ENCODE data around the gene LMBR1. TPM values are rescaled to one million over a fixed set of nuclear protein-coding genes. Genes with fewer than 3 reads are reported as not detected.

Gene LMBR1
- total and polyA plus RNA-seq, 2 of the 4 experiments (the other 2 are of a cell fraction), result 11.9 to 19.9 TPM

DNA sequence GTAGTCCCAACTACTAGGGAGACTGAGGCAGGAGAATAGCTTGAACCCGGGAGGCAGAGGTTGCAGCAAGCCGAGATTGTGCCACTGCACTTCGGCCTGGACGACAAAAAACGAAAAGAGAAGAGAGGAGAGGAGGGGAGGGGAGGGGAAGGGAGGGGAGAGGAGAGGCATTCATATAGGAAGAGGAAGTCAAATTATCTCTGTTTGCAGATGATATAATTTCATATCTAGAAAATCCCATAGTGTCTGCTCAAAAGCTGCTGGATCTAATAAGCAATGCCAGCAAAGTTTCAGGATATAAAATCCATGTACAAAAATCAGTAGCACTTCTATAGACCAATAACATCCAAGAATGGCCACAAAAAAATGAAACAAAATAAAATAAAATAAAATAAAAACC, 120.3 kb downstream of the LMBR1 start:
- Histone ChIP-seq H3K23ac (ENCODE audit: low read depth, low read length) (no peak overlapping the region), H3K79me1 (ENCODE audit: low read depth in 1 of 2, low read length in 2 of 2) (no peaks in the 10 kb centered on the region), H3K27me3 (ENCODE audit: control insufficient read depth, insufficient read depth, low read length) (no peaks in the 10 kb centered on the region), H3K9ac (ENCODE audit: low read depth, low read length) (no peak overlapping the region), H3K27ac (ENCODE audit: insufficient read depth, low read length) (no peak overlapping the region), H3K4me1 (ENCODE audit: control insufficient read depth, insufficient read depth, low read length) (no peaks in the 10 kb centered on the region), H2AFZ (replicated peaks; ENCODE audit: low read length, poor library complexity) (no peak overlapping the region), H3K4ac (ENCODE audit: low read depth, low read length) (no peak overlapping the region), H3K9me3 (ENCODE audit: control insufficient read depth, insufficient read depth, low read length) (no peaks in the 10 kb centered on the region), H4K91ac (ENCODE audit: insufficient read depth, low read depth, low read length) (no peak overlapping the region), H3K18ac (ENCODE audit: low read depth, low read length) (no peak overlapping the region), H3K56ac (ENCODE audit: extremely low read depth, insufficient read depth, low read length) (no peak overlapping the region), H2BK20ac (ENCODE audit: low read depth, low read length) (no peak overlapping the region), H4K8ac (ENCODE audit: low read depth in 2 of 2, low read length in 2 of 2) (no peak overlapping the region), H2AK5ac (ENCODE audit: low read depth, low read length) (no peak overlapping the region), H3K9me1 (ENCODE audit: insufficient read depth, low read length) (no peaks in the 10 kb centered on the region), H4K5ac (ENCODE audit: low read depth, low read length) (no peak overlapping the region), H3K4me3 (ENCODE audit: insufficient read depth, low read depth, low read length) (no peak overlapping the region), H3K36me3 (ENCODE audit: control insufficient read depth, insufficient read depth, low read length) (no peaks in the 10 kb centered on the region), H2AK9ac (replicated peaks; ENCODE audit: low read depth, low read length, poor library complexity) (no peak overlapping the region), H2BK5ac (ENCODE audit: low read depth, low read length, poor library complexity, severe bottlenecking) (no peak overlapping the region), H3K14ac (replicated peaks; ENCODE audit: low read depth, low read length) (no peak overlapping the region), H2BK15ac (ENCODE audit: low read depth, low read length) (no peak overlapping the region), H3K4me2 (ENCODE audit: low read depth, low read length) (no peak overlapping the region), H2BK120ac (ENCODE audit: low read depth, low read length) (no peak overlapping the region), H4K20me1 (ENCODE audit: insufficient read depth, low read length) (no peaks in the 10 kb centered on the region)
- ChIA-PET CTCF (no interaction called here), POLR2A (ENCODE audit: unreplicated experiment) (no interaction called here)
- in situ Hi-C loops (cut with MboI; ENCODE audit: low sequenced_read_pairs), result no loop called here
- WGBS, 2 experiments (ENCODE audit: extremely low coverage in 2 of 2, insufficient read length in 1 of 2), result no CpG with 5 or more reads among the region's 5 CpGs
- DNase-seq (no peak), ATAC-seq (ENCODE audit: low read depth) (no peak)
- TF ChIP-seq CEBPB (IDR thresholded peaks at IDR 0.05; ENCODE audit: low read depth, low read length) (no peak), NFE2L2 (IDR thresholded peaks at IDR 0.05; ENCODE audit: low read depth, low read length) (no peak), MAZ (IDR thresholded peaks at IDR 0.05; ENCODE audit: borderline replicate concordance, low read depth, low read length) (no peak), RCOR1 (IDR thresholded peaks at IDR 0.05; ENCODE audit: insufficient replicate concordance, low read length) (no peak), POLR2A (IDR thresholded peaks at IDR 0.05; ENCODE audit: low read depth, low read length) (no peak), MXI1 (IDR thresholded peaks at IDR 0.05; ENCODE audit: borderline replicate concordance, low read depth, low read length) (no peak), FOS (IDR thresholded peaks at IDR 0.05; ENCODE audit: low read depth, low read length) (no peak), MAFK (IDR thresholded peaks at IDR 0.05; ENCODE audit: low read depth, low read length) (no peak), CHD1 (IDR thresholded peaks at IDR 0.05; ENCODE audit: low read depth, low read length) (no peak), SMC3 (IDR thresholded peaks at IDR 0.05; ENCODE audit: low read depth, low read length) (no peak), BHLHE40 (IDR thresholded peaks at IDR 0.05; ENCODE audit: low read depth, low read length) (no peak), RAD21 (IDR thresholded peaks at IDR 0.05; ENCODE audit: low read length) (no peak), RFX5 (IDR thresholded peaks at IDR 0.05; ENCODE audit: low read depth, low read length) (no peak)
- TF ChIP-seq, protein P1, sequence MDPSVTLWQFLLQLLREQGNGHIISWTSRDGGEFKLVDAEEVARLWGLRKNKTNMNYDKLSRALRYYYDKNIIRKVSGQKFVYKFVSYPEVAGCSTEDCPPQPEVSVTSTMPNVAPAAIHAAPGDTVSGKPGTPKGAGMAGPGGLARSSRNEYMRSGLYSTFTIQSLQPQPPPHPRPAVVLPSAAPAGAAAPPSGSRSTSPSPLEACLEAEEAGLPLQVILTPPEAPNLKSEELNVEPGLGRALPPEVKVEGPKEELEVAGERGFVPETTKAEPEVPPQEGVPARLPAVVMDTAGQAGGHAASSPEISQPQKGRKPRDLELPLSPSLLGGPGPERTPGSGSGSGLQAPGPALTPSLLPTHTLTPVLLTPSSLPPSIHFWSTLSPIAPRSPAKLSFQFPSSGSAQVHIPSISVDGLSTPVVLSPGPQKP (IDR thresholded peaks at IDR 0.05; ENCODE audit: borderline replicate concordance, low read depth, low read length), result no peak
- TF ChIP-seq, protein P2, sequence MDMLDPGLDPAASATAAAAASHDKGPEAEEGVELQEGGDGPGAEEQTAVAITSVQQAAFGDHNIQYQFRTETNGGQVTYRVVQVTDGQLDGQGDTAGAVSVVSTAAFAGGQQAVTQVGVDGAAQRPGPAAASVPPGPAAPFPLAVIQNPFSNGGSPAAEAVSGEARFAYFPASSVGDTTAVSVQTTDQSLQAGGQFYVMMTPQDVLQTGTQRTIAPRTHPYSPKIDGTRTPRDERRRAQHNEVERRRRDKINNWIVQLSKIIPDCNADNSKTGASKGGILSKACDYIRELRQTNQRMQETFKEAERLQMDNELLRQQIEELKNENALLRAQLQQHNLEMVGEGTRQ (IDR thresholded peaks at IDR 0.05; ENCODE audit: low read depth, low read length), result no peak
- intact Hi-C loops (cut with micrococcal nuclease), result no loop called here
- no TSS peak for BruUV-seq (replicated peaks)
- dilution Hi-C loops (cut with HindIII; ENCODE audit: low sequenced_read_pairs, unreplicated experiment), result no loop called here

Measured in IMR-90 (cell line).